ENCODE results near the gene MKLN1.

GRCh38 chr7:131501422-131501821 is 173.7 kb downstream of the MKLN1 start:
- no peak for TF ChIP-seq CTCF (IDR thresholded peaks at IDR 0.05)
- no peak for TF ChIP-seq POLR2A (IDR thresholded peaks at IDR 0.05)

All from esophagus squamous epithelium (tissue), 4 donors.